Epithelial cell of proximal tubule (primary cell): ENCODE results near the gene MSRB3. TPM values are rescaled to one million over a fixed set of nuclear protein-coding genes. Genes with fewer than 3 reads are reported as not detected.

Experiments
- DNase-seq: peaks from one replicate; pipeline ENCODE4 v3.0.0-alpha.2; 2011; ENCODE audit warnings: low read depth
- H3K4me3 ChIP-seq: 2 replicates; pipeline ENCODE4 v1.5.1; 2011; ENCODE audit warnings: low read depth, mild to moderate bottlenecking, low read length
- total RNA-seq: library from RNA; depleted of rRNA; stranded (reverse); fragments of >200 nt; gene quantifications from 2 replicates; pipeline ENCODE4 v1.2.3, GENCODE V29; 2015
- TF ChIP-seq, protein P1 (sequence below): conservative IDR thresholded peaks from 2 replicates; pipeline ENCODE4 v1.5.1; 2012; ENCODE audit warnings: low read depth, mild to moderate bottlenecking, low read length

The MSRB3 gene
- total RNA-seq, 1 donor from 2014 or later: 4.0 TPM

DNA sequence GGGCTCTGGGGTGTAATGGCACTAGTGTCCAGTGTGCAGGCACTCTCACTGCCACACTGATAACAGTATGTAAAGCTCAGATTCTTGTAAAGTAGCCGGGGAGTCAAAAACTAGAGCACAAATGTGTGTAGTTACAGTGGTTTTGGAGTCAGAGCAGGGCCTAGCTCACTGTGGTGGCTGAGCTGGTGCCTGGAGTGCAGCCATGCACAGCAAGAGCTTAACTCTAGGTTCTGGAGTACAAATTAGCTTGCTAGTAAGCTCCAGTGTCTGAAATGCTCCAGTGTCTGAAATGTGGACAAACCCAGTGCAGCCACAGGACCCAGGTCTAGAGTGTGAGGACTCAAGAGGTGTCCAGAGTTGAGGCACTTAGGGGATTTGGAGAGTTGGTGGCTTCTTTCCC lies 149.2 kb downstream of the MSRB3 start:
- no peak for DNase-seq
- no peak overlapping the region for H3K4me3 ChIP-seq
- TF ChIP-seq, protein P1, sequence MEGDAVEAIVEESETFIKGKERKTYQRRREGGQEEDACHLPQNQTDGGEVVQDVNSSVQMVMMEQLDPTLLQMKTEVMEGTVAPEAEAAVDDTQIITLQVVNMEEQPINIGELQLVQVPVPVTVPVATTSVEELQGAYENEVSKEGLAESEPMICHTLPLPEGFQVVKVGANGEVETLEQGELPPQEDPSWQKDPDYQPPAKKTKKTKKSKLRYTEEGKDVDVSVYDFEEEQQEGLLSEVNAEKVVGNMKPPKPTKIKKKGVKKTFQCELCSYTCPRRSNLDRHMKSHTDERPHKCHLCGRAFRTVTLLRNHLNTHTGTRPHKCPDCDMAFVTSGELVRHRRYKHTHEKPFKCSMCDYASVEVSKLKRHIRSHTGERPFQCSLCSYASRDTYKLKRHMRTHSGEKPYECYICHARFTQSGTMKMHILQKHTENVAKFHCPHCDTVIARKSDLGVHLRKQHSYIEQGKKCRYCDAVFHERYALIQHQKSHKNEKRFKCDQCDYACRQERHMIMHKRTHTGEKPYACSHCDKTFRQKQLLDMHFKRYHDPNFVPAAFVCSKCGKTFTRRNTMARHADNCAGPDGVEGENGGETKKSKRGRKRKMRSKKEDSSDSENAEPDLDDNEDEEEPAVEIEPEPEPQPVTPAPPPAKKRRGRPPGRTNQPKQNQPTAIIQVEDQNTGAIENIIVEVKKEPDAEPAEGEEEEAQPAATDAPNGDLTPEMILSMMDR: no peak

DNA sequence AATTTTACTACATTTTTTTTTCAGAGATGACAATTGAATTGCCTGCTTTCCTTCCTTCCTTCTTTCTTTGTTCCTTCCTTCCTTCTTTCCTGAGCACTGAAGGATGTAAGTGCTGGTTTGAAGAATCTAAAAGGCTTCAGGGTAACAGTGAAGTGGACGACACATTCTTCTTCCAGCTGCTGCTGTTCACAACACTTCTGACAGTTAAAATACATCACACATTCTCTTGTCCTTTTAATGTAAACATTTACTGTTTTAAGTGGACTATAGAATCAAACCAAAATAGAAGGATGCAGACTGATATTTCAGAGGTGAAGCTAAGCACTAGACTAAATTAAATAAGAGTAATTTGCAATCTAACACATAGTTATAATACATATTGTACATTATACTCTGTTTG lies 151.5 kb downstream of the MSRB3 start:
- H3K4me3 ChIP-seq: no peak overlapping the region
- TF ChIP-seq, protein P1: no peak
- no peak for DNase-seq

- peak; percentile 78 for DNase-seq
- TF ChIP-seq, protein P1: no peak
- no peak overlapping the region for H3K4me3 ChIP-seq
Measured at GRCh38 chr12:65430571-65431306, 152.3 kb downstream of the MSRB3 start.

- DNase-seq: no peak
- TF ChIP-seq, protein P1: no peak
Measured at GRCh38 chr12:65432114-65432513, 153.6 kb downstream of the MSRB3 start.

DNA sequence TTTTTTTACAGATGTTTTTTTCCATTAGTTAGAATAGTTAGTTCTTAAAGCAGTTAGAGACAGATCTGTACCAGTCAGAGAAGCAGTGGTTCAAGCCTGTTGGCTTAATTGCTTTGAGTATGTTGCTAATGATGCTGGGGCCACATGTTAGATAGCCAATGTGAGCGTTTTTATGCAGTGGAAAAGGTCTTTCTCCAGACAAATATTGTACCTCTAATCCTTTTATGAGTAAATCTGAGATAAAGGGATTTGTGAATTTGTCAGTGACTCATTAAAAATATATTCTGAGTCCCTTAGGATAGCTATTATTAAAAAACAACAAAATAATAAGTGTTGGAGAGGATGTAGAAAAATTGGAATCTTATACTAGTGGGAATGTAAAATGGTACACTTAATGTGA lies 154.2 kb downstream of the MSRB3 start:
- H3K4me3 ChIP-seq: no peak overlapping the region
- no peak for DNase-seq
- TF ChIP-seq, protein P1: no peak

More at GRCh38 chr12:65432114-65432513, 153.6 kb downstream of the MSRB3 start:
- no peak overlapping the region for H3K4me3 ChIP-seq

- H3K4me3 ChIP-seq: no peak overlapping the region
- no peak for DNase-seq
Measured at GRCh38 chr12:65434737-65435136, 156.3 kb downstream of the MSRB3 start.

More at GRCh38 chr12:65434737-65435136, 156.3 kb downstream of the MSRB3 start:
- TF ChIP-seq, protein P1: no peak
